K562 (cell line): Measurements from ENCODE around the gene DCAF4. TPM values are rescaled to one million over a fixed set of nuclear protein-coding genes. Genes with fewer than 3 reads are reported as not detected.
A peak's percentile ranks its signal among the peaks of the same experiment; 100 is the strongest.

Source experiments
- ATF7 ChIP-seq: fragments of 450-650 bp; IDR thresholded peaks from 2 replicates; pipeline ENCODE4 v1.7.1; 2014; ENCODE audit warnings: mild to moderate bottlenecking, moderate library complexity
- HMG20A ChIP-seq: fragments of 450-650 bp; formaldehyde crosslinking; conservative IDR thresholded peaks from 2 replicates; pipeline ENCODE4 v1.4.0; 2020; ENCODE audit warnings: mild to moderate bottlenecking, mixed read lengths
- HOXB6 ChIP-seq: fragments of 250-450 bp; sonication (Bioruptor Pico); IDR thresholded peaks from 2 replicates; pipeline ENCODE4 v1.5.1; 2022; ENCODE audit warnings: mild to moderate bottlenecking, borderline replicate concordance
- ILF3 ChIP-seq: fragments of 450-650 bp; IDR thresholded peaks from 2 replicates; pipeline ENCODE4 v1.6.1; 2018; ENCODE audit warnings: antibody characterized with exemption, mild to moderate bottlenecking, moderate library complexity, borderline replicate concordance
- PHF8 ChIP-seq: fragments of 200-600 bp; sonication (generic); IDR thresholded peaks from 2 replicates; pipeline ENCODE4 v1.6.1; 2012; ENCODE audit warnings: mixed run types, mild to moderate bottlenecking, inconsistent platforms, low read length, moderate library complexity, borderline replicate concordance
- RBM22 ChIP-seq: fragments of 200-400 bp; formaldehyde crosslinking; IDR thresholded peaks from 2 replicates; pipeline ENCODE4 v1.6.1; 2018; ENCODE audit warnings: low read length, low read depth; ENCODE audit not compliant: poor library complexity, severe bottlenecking
- TCF7 ChIP-seq: sonication (generic); IDR thresholded peaks from 2 replicates; pipeline ENCODE4 v1.6.1; 2016; ENCODE audit warnings: antibody characterized with exemption, borderline replicate concordance
- ZBTB34 ChIP-seq: fragments of 250-450 bp; sonication (Bioruptor Pico); IDR thresholded peaks from 2 replicates; pipeline ENCODE4 v1.8.0; 2021; ENCODE audit warnings: mild to moderate bottlenecking, moderate library complexity
- ZFP1 ChIP-seq: fragments of 450-650 bp; formaldehyde crosslinking; IDR thresholded peaks from 2 replicates; pipeline ENCODE4 v1.4.0; 2020; ENCODE audit warnings: mild to moderate bottlenecking, mixed read lengths
- ZMIZ1 ChIP-seq, 2 experiments: fragments of 150-350 bp in 1 of 2; IDR thresholded peaks; 2 replicates each; pipeline ENCODE4 v1.6.1; 2012 to 2016; ENCODE audit warnings: low read depth in 2 of 2, low read length in 2 of 2, mild to moderate bottlenecking in 1 of 2, moderate library complexity in 1 of 2
- ZNF57 ChIP-seq: fragments of 450-650 bp; formaldehyde crosslinking; IDR thresholded peaks from 2 replicates; pipeline ENCODE4 v1.4.0; 2020; ENCODE audit warnings: mild to moderate bottlenecking, moderate library complexity
- ZNF644 ChIP-seq: fragments of 200-800 bp; sonication (Bioruptor generic); IDR thresholded peaks from 2 replicates; pipeline ENCODE4 v1.6.1; 2016; ENCODE audit warnings: low read depth, missing genetic modification characterization, missing compliant biosample characterization
- polyA plus RNA-seq, 8 experiments: library from polyadenylated mRNA; depleted of rRNA in 4 of 8; stranded (reverse) in 5 of 8; unstranded in 3 of 8; fragments of >200 nt; fragmentation: Nextera tagmentation in 2 of 8; fragmentation: Illumina TruSeq in 1 of 8; extraction: Ambion mirVana in 2 of 8; extraction: Trizol in 1 of 8; gene quantifications; 2 replicates each; pipeline versions ENCODE4 v1.2.1 to v1.2.3, GENCODE V29; 2011 to 2014; ENCODE audit warnings: inconsistent platforms in 1 of 8, missing spikeins in 1 of 8
- total RNA-seq, 7 experiments: library from RNA; depleted of rRNA in 6 of 7; stranded (reverse); fragments of >200 nt in 6 of 7; fragmentation: Illumina TruSeq in 2 of 7; extraction: Trizol in 2 of 7; gene quantifications; 2 replicates each; pipeline versions ENCODE4 v1.2.1 to v1.2.3, GENCODE V29; 2011 to 2021; ENCODE audit warnings: low replicate concordance in 1 of 7
- TF ChIP-seq, protein P1 (sequence below): fragments of 250-450 bp; sonication (Bioruptor Pico); IDR thresholded peaks from 2 replicates; pipeline ENCODE4 v1.5.0; 2021; ENCODE audit warnings: mild to moderate bottlenecking, moderate library complexity
- TF ChIP-seq, protein P2 (sequence below), 3 experiments: fragments of 200-800 bp in 1 of 3; fragments of 250-450 bp in 1 of 3; fragments of 450-650 bp in 1 of 3; sonication (Bioruptor Pico) in 1 of 3; sonication (Bioruptor generic) in 1 of 3; formaldehyde crosslinking in 1 of 3; IDR thresholded peaks; 2 replicates each; pipeline versions ENCODE4 v1.6.1 to v1.8.0; 2016 to 2022; ENCODE audit warnings: mild to moderate bottlenecking in 2 of 3, missing genetic modification characterization in 2 of 3, missing compliant biosample characterization in 1 of 3, moderate library complexity in 1 of 3

DCAF4 gene
- total and polyA plus RNA-seq, 9 of the 15 experiments (the other 6 are each of a cell fraction or from before 2014, with no cell fraction given) = 2.7 to 49.2 (median 22.9) TPM

DNA sequence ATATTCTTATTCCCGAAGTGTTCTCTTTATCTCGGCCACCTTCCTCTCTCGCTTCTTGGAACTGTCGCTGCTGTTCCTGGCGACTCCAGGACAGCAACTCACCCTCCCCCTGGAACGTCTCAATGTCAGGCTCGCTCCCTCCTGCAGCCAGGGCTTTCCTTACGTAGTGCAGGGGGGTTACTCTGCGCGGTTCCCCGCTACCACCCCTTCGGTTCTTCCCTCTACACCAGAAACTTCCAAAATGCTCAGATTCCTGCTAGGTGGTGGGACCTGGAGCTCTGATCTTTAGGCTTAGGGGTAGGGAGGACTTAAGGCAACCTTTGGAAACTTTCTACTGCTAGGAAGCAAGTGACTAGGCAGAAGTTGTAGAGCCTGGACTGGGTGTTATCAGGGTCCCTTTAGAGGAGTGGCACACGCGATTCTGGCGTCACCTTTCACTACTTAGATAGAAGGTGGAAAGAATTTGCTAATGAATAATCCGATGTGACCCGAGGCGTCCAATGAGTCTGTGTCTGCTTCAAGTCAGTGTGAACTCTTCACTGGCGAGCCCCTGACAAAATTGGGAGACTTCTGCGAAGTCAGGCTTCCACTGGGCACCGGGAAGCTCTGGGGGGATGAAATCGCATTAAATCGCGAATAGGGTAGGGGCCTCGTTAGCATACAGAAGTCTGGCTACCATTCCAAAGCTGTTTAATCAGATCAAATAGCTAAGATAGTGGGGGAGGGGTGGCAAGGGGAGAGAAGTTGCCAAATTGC lies 31.5 kb upstream of the DCAF4 start (continued):
- TF ChIP-seq ZFP1 (CRISPR knock-in tag) = no peak
- TF ChIP-seq ZNF57 (CRISPR knock-in tag) = no peak
- 0 out of 2 replicates have a peak, but pooled peaks have one; percentile 27 for TF ChIP-seq ATF7
- no peak for TF ChIP-seq HMG20A (CRISPR knock-in tag)
- TF ChIP-seq, protein P1, sequence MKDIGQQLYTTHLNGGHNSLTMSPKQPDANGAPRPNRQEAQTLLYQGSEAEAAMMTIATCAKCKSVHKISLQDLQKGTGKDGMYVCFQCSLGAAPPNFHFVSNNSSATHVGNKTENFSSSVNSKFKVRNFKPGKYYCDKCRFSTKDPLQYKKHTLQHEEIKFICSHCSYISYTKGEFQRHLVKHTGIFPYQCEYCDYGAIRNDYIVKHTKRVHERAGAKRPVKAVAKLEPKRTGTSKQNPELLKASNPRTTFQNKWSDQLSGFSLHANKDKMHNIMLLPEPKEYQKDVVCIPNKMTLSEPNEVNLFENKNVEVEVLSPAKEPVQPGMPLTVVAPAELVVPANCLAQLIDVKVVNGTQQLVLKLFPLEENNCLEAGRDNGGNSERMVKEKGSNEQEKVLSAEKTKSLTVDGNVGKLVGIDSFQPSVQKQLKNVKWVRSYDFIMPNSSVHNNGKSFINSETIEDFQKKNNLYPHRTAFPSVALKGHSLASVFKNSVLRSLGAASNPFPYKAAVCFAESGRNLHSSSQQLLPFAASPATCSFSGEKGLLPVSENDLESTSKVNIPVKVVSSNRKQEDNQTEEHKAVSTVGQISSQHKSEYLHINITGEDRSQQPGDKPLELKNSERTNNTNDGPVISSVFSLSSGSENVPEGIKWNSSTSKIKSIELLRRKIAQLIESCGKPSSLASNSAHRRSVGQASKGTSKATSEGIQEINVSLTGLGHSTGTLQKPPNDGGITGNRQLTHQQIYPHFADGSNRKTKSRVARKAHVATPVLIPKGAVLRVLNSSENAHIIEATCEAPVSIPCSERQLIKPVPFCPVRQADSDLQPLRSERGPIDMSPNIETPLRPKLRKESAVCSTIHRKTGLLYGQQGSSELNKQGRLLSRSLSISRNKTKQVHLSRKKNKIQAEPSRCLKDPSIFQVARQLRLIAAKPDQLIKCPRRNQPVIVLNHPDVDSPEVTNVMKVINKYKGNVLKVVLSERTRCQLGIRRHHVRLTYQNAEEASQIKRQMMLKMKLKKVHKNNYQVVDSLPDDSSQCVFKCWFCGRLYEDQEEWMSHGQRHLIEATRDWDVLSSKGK (CRISPR knock-in tag) = no peak
- TF ChIP-seq, protein P2, sequence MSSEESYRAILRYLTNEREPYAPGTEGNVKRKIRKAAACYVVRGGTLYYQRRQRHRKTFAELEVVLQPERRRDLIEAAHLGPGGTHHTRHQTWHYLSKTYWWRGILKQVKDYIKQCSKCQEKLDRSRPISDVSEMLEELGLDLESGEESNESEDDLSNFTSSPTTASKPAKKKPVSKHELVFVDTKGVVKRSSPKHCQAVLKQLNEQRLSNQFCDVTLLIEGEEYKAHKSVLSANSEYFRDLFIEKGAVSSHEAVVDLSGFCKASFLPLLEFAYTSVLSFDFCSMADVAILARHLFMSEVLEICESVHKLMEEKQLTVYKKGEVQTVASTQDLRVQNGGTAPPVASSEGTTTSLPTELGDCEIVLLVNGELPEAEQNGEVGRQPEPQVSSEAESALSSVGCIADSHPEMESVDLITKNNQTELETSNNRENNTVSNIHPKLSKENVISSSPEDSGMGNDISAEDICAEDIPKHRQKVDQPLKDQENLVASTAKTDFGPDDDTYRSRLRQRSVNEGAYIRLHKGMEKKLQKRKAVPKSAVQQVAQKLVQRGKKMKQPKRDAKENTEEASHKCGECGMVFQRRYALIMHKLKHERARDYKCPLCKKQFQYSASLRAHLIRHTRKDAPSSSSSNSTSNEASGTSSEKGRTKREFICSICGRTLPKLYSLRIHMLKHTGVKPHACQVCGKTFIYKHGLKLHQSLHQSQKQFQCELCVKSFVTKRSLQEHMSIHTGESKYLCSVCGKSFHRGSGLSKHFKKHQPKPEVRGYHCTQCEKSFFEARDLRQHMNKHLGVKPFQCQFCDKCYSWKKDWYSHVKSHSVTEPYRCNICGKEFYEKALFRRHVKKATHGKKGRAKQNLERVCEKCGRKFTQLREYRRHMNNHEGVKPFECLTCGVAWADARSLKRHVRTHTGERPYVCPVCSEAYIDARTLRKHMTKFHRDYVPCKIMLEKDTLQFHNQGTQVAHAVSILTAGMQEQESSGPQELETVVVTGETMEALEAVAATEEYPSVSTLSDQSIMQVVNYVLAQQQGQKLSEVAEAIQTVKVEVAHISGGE (CRISPR knock-in tag; IDR thresholded peaks at IDR 0.05) = no peak
- TF ChIP-seq PHF8 = no peak; the same call in 1 of the 2 replicates
- no peak for TF ChIP-seq TCF7
- no peak for TF ChIP-seq HOXB6 (CRISPR knock-in tag)
- no peak for TF ChIP-seq ZNF644
- TF ChIP-seq ILF3 = no peak
- TF ChIP-seq ZMIZ1 (IDR thresholded peaks at IDR 0.05; ENCODE audit: low read depth in 2 of 2, low read length in 2 of 2) = no peak
- TF ChIP-seq ZBTB34 (CRISPR knock-in tag) = no peak
- TF ChIP-seq RBM22 = no peak
